SK-MEL-5 (cell line): Measurements from ENCODE around the gene KSR1. TPM values are rescaled to one million over a fixed set of nuclear protein-coding genes. Genes with fewer than 3 reads are reported as not detected.
A peak's percentile ranks its signal among the peaks of the same experiment; 100 is the strongest.

Experiments
- DNase-seq: peaks from one replicate; pipeline ENCODE4 v3.0.0-alpha.2; 2016; ENCODE audit warnings: low read depth, low spot score
- in situ Hi-C: cut with HindIII; loops from 2 replicates; pipeline ENCODE4 v1.10.0; 2016; ENCODE audit warnings: low sequenced_read_pairs, high pct_unique_total_duplicates, low pct_unique_long_range_greater_than_20kb
- total RNA-seq: library from RNA; depleted of rRNA; stranded (reverse); fragments of >200 nt; shearing (Covaris generic); gene quantifications from 2 replicates; pipeline ENCODE4 v1.2.3, GENCODE V29; 2014

The KSR1 gene
- total RNA-seq, 1 experiment from 2014 or later = 4.4 TPM

DNA sequence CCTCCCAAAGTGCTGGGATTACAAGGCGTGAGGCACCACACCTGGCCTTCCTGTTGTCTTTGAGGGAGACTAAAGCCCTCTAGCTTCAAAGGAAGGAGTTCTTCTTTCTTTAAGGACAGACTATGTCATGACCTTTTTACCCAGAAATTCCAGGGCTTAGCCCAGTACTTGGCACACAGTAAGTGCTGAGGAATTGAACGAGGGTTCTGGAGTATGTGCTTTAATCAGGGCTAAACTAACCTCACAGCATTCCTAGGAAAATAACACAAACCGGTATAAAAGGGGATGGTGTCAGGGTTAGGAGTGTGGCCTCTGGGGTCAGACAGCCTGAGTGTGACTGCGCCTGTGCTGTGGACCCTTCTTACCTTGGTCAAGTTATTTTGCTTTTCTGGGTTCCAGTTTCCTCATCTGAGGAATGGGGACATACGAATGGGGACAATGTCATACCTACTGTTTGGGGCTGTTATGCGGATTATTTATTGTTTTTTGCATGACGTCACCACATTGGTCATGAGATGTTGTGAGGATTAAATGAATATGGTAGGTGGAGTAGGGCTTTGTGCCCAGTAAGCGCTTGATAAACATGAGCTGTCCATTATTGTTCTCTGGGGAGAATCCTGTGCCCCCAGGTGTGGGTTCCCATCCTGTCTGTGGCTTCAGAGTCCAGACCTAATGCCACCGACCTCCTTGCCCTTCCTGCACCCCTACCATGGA lies 21.9 kb downstream of the KSR1 start:
- in situ Hi-C loops = no loop called here
- no peak for DNase-seq

DNA sequence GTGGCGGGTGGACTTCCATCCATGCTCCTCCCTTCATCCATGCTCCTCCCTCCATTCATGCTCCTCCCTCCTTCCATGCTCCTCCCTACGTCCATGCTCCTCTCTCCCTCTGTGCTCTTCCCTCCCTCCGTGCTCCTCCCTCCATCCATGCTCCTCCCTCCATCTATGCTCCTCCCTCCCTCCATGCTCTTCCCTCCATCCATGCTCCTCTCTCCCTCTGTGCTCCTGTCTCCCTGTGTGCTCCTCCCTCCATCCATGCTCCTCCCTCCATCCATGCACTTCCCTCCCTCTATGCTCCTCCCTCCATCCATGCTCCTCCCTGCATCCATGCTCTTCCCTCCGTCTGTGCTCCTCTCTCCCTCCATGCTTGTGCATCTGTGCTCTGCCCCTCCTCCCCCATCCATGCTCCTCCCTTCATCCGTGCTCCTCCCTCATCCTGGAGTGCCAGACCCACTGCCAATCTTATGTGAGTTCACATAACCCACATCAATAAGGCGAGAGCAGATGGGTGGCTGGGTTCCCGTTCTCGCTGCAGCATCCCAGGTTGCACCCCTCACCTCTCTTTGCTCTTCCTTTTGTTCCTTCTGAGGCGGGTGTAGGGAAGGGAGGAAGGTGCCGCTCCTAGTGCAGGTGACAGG lies 22.8 kb downstream of the KSR1 start:
- in situ Hi-C loops = no loop called here
- DNase-seq = no peak

DNA sequence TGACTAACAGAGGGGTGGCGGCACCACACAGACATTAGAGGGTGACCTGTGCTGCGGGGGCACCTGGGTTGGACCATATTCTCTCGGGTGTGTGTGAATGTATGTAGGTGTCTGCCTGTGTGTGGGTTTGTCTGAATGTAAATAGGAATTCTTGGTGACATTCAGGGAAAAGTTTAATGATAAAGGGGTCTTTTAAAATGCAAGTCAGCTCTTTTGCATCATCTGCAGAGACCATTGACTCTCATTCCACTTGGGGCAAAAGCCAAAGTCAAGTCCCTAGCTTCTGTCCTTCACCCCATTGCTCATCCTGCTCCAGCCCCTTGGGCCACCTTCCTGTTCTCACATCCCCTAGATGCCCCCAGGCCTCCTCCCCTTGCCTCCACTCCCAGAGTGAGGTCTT lies 23.6 kb downstream of the KSR1 start:
- in situ Hi-C loops = no loop called here
- no peak for DNase-seq

DNA sequence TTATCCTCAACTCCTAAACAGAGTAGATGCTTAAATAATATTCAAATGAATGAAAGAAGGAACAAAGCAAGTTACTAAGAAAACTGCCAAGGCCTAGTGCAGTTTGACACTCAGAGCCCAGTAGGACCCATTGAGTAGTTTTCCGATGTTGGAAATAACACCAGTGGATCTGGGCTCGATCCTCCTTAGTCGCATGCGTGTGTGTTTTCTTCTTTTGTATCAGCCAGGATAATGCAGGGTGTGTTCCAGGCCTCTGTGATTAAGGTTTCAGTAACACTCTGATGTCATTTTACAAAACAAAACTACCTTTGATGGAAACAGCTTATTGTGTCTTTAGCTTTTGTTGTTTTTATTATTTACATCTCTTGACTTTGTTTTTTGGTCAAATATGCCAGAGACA lies 24.5 kb downstream of the KSR1 start:
- in situ Hi-C loops = no loop called here
- DNase-seq = no peak

DNA sequence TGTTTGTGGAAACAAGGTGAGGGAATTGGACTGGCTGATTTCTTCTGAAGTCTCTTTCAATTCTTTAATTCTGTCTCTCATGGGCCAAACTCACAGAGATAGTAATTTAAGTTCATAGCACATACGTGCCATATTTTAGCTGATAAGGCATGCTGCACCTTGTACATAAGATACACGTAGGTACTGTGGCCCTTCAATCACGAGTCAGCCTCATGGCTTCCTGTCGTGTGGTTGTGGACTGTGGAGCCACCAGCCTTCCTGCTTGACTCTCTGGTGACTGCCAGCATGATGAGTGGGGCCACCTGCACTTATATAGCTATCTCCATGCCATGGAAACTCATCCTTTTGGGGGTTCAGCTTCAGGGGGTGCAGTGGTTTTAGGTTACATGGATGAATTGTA lies 25.1 kb downstream of the KSR1 start:
- no peak for DNase-seq
- in situ Hi-C loops = no loop called here

DNA sequence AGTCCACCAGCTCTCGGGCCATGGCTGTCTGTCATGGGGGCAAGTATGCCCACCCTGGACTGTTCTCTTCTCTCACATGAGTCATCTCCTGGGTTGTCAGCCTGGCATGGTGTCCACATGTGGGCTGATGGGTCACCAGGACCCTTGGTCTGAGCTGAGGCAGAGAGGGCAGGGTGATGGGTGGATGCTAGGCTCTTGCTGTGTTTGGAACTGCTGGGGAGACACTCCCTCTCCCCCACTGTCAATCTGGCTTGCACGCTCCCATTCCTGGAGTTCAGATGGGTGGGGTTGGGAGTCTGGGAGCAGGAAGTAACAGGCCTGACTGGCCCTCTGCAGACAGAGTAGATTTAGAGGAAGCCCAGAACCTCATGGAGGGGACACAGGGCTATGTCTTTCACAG lies 28.9 kb downstream of the KSR1 start:
- in situ Hi-C loops = no loop called here
- DNase-seq = no peak

DNA sequence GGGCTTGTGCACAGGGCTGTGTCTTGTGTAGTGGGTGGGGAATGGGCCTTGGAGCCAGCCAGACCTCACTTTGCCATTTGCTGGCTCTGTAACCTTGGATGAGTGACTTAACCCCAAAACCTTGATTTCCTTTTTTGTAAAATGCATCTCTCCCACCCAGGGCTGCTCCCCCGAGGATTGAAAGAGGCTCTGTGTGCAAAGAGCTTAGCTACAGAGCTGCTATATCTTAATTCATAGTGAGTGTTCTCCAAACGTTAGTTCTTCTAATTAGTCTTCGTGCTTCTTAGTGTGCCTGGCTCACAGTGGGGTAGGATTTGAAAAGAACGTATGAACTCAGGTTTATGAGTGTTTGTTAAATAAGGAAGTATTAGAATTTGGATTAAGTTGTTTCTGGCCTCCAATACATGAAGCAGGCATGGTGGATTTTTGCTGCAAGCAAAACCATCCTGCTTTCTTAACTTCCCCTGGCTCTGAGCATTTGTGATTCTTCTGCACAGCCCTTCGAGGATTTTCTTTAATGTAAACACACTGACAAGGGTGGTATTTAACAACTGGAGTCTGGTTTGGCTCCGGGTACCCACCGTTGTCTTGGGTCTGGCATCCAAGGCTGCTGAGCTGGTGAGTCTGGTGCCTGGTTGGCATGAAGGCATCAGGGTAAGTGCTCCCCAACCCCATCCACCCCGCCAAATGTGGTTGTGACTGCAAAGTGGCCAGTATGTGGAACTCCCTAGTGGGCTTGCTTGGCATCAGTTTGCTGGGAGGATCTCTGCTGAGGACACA lies 29.7 kb downstream of the KSR1 start:
- DNase-seq = no peak
- in situ Hi-C loops = no loop called here

DNA sequence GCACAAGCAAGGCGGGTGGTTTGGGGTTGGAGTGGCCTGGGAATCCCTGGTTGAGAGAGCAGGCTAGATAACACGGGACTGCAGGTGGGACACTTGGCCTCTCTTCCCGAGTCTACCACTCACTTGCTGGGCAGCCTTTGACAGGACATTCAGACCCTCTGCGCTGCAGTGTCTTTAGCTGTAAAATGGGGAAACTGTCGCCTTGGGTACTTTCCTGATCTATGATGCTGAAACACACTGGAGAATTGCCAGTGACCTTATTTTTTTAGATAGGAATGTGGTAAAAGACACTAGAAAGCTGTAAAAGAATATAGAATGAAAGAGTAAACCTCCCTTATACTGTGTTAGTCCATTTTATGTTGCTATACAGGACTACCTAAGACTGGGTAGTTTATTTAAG lies 30.5 kb downstream of the KSR1 start:
- in situ Hi-C loops = no loop called here
- no peak for DNase-seq

DNA sequence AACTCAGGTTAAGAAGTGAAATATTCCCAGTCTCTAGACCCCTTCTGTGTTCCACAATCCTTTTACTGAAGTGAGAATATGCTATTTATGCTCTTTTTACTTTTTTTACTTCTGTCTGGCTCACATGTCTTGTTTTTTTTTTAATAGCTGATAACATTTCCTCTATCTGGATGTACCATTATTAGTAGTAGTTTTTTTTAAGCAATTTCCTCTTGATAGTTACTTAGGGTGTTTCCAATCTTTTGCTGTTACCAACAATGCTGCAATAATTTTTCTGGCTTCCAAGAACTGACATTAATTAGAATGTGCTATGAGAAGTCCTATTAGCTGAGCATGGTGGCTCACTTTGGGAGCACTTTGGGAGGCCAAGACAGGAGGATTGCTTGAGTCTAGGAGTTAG lies 32.0 kb downstream of the KSR1 start:
- in situ Hi-C loops = no loop called here
- no peak for DNase-seq

DNA sequence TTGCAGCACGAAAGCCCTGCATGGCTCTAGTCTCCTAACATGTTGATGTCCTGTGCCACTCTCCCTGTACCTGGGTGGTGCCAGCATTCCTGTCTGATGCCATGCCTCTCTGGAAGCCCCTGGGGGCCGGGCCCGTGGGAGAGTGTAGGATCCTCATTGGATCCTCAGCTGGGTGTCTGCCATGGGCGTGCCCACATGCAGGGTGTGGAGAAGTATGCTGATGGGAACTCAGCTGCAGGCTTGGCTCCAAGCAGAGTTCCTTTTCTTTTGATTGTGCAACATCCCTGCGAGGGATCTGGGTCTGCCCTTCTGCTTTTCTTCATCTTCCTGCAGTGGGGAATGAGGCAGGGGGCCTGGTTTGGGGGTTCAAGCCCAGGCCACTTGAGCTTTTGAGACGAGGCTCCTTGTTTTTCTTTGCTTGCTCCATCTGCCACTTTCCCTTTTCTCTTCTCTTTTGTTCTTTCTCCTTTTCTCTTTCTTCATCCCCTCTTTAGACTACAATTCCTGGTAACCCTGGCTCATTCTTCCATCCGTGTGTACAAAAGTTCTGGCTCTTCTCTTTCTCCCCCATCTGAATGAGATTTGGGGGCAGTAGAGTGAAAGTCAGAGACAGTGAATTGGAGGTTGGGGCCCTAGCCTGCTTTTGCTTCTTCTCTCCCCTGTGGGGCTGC lies 32.9 kb downstream of the KSR1 start:
- no peak for DNase-seq
- in situ Hi-C loops = no loop called here

DNA sequence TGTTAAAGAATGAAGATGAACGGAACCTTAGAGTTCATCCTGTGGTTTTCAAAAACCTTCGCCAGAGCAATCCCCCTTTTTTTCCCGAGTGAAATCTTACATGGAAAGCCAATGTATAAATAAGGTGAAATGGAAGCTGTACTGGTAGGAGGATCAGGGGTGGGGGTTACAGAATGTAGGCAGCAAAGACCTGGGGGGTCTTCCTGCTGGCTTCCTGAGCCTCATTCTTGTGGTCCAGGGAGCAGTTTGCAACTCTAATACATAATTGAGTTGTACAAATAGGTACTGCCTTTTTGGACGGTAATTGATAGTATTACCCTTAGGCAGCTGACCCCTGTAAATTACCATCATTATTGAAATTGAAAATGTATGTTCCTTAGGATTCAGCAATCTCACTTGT lies 34.1 kb downstream of the KSR1 start:
- in situ Hi-C loops = no loop called here
- DNase-seq = no peak

DNA sequence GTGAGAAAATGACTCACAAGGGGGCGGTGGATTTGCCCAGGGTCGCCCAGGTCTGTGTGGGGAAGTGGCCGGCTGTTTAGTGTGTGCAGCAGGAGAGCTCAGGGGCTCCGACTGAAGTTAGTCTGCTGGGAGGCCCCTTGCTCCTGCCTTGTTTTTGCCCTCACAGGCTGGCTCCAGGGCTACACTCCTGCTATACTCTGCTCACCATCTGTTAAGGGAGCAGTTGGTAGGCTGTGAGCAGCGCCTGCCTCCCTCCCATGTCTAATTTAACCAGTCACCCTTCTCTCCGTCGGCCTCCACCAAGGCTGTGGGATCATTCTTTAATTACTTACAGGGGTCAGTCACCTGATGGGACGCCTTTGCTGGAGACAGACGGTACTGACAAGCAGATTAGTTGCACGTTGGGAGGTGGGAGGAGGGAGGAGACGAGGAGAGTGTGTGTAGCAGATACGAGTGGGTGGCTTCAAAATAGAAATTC lies 35.5 kb downstream of the KSR1 start:
- in situ Hi-C loops = no loop called here

DNA sequence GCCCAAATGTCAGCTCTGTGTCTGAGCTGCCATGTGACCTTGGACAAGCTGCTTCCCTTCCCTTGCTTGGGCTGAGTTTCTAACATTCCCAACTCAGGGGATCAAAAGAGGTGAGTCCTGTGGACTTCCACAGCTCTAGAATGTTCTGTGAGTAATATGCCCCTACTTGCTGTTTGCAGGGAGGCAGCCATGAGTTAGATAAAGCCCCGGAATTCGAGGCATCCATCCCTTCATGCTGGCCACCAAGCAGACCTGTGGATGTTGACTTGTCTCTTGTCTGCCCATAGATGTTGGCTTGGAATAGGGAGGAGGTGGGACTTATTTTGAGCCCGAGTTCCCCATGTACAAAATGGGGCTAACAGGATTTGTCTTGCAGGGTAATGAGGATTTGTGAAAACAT lies 36.2 kb downstream of the KSR1 start:
- no peak for DNase-seq
- in situ Hi-C loops = no loop called here

More for the DNA sequence above, 35.5 kb downstream of the KSR1 start:
- DNase-seq = no peak

DNA sequence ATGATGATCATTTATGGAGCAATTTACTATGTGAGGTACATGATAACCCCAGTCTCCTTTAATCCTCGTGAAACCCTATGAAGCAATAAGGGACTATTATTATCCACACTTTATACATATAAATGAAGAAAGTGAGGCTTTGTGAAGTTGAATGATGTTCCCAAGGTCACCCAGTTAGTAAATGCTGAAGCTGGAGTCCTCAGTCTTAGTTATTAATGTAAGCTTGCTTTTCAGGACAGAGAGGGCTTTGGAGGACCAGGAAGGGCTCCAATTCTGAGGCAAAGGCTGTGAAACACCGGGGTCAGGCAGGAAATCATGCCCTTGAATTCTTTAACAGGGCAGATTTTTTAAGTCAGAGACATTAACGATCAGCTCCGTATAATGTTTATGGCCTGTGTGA lies 36.8 kb downstream of the KSR1 start:
- DNase-seq = no peak
- in situ Hi-C loops = no loop called here

DNA sequence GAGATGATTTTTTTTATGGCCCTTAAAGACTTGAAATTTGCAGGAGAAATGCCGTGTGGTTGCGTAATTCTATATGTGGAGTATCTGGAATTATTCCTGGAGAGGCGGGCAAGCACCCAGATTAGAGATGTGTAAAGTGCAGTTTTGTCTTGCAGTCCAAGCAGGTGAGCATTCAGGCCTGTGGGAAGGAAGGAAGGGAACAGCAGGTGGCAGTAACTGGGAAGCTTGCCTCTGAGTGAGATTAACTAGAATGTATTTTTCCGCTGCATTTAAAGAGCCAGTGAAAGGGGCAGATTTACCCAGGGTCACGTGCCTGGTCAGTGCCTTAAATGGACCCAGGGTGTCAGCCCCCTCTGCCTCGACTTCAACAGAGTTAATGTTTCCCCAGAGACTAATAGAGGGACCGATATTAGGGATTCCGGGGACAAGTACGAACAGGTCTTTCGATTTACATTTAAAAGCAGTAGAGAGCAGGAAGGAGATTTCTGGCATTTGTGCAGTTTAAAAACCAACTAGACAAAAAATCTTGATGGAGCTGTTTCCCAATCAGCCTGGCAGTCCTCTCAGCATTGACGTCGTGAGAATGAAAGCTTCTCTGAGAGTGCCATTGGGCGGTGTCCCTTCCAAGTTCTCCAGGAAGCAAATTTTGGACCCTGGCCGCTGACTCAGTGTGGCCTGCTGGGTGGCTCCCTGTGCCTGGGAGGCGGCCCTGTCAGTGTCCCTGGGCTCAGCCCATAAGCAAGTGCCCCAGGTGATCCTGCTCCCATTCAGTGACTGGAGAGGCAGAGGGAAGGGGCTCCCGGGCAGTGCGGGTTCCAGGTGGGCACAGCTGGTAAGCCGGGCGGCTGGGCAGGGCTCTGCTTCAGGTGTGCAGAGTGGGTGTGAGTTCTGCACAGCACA lies 38.2 kb downstream of the KSR1 start:
- peak; percentile 15 for DNase-seq
- in situ Hi-C loops = no loop called here

DNA sequence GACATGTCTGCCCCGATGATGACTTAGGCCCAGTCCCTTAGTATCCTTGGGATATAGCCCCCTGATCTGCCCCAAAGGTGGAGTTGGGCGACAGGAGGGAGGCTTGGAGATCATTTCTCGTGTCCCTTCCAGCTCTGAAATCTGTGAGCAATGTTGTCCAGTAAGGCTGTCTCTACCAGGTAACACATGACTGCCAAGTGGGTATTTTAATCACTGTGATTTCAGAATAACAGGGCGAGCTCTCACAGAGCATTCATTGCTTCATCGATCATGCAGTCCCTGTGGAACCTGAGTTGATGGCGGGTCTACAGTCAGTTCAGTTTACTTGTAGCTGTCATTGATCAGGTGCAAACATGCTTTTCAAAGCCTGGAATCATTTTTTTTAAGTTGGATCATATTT lies 39.2 kb downstream of the KSR1 start:
- DNase-seq = no peak

DNA sequence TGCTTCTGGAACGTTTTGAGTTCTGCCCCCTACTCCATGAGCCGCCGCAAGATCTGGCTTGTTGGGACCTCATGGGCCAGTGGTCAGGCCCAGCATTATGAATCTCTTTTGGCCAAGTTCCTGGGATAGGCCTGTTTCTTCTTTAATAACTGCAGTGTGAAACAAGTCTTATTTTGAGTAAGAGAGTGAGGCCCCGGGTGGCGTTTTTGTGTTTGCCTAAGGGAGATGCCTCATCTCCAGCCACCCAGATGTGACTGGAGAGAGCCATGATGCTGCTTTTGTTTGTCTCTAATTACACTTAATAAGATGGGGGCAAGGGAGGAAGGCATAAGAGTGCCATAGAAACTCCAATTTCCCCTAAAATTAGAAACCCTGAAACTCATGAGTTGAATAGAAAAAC lies 39.8 kb downstream of the KSR1 start:
- in situ Hi-C loops = no loop called here

More for the DNA sequence above, 39.2 kb downstream of the KSR1 start:
- in situ Hi-C loops = no loop called here

More for the DNA sequence above, 39.8 kb downstream of the KSR1 start:
- no peak for DNase-seq
